Gastroesophageal sphincter (tissue), 4 donors: ENCODE results near the gene AP2A2. TPM values are rescaled to one million over a fixed set of nuclear protein-coding genes. Genes with fewer than 3 reads are reported as not detected.

Experiments used
- ATAC-seq: fragments of 150-250 bp; one replicate; pipeline ENCODE4 v1.9.1; 2016; ENCODE audit warnings: mild to moderate bottlenecking, moderate library complexity
- H3K27ac ChIP-seq, 4 donors: fragments of 200-600 bp; sonication (generic) in 3 of 4; 1 replicate in 3 of 4; 2 replicates in 1 of 4; pipeline ENCODE4 v1.5.1; 2016 to 2019
- H3K27me3 ChIP-seq: fragments of 200-600 bp; sonication (generic); one replicate; pipeline ENCODE4 v1.5.1; 2019
- H3K36me3 ChIP-seq, 2 donors: fragments of 200-600 bp; sonication (generic); one replicate each; pipeline ENCODE4 v1.5.1; 2019; ENCODE audit warnings: control low read depth in 1 of 2
- H3K4me1 ChIP-seq, 3 donors: fragments of 200-600 bp; sonication (generic); 1 replicate in 2 of 3; 2 replicates in 1 of 3; pipeline ENCODE4 v1.5.1; 2016 to 2019; ENCODE audit warnings: control low read depth in 2 of 3
- H3K4me3 ChIP-seq, 2 donors: fragments of 200-600 bp; sonication (generic); one replicate each; pipeline ENCODE4 v1.5.1; 2019; ENCODE audit warnings: mild to moderate bottlenecking in 1 of 2, moderate library complexity in 1 of 2
- H3K9me3 ChIP-seq, 3 donors: fragments of 200-600 bp; sonication (generic); one replicate each; pipeline ENCODE4 v1.5.1; 2017 to 2019; ENCODE audit warnings: control low read depth in 2 of 3
- CTCF ChIP-seq, 4 experiments: fragments of 200-600 bp in 2 of 4; fragments of 450-650 bp in 2 of 4; sonication (generic) in 1 of 4; IDR thresholded peaks; one replicate each; pipeline ENCODE4 v1.5.1; 2017 to 2019; ENCODE audit warnings: antibody characterized with exemption in 4 of 4, mild to moderate bottlenecking in 2 of 4, moderate library complexity in 2 of 4
- EP300 ChIP-seq: sonication (generic); formaldehyde crosslinking; IDR thresholded peaks from one replicate; pipeline ENCODE4 v1.6.1; 2017; ENCODE audit warnings: antibody characterized with exemption, mild to moderate bottlenecking
- POLR2A ChIP-seq, 2 donors: fragments of 450-650 bp; IDR thresholded peaks; one replicate each; pipeline ENCODE4 v1.6.1; 2017; ENCODE audit warnings: antibody characterized with exemption in 2 of 2, mild to moderate bottlenecking in 2 of 2, moderate library complexity in 1 of 2
- POLR2AphosphoS5 ChIP-seq: sonication (generic); formaldehyde crosslinking; IDR thresholded peaks from one replicate; pipeline ENCODE4 v1.6.1; 2017; ENCODE audit warnings: antibody characterized with exemption
- WGBS, 2 donors: methylation state at CpG; one replicate each; pipeline ENCODE4 v1.1.5; 2018; ENCODE audit warnings: low coverage in 1 of 2; 5-methylcytosine and 5-hydroxymethylcytosine counted together
- total RNA-seq, 4 donors: library from RNA; depleted of rRNA; stranded (reverse); fragments of >200 nt; gene quantifications; one replicate each; pipeline ENCODE4 v1.1.0, GENCODE V29; 2016

AP2A2 gene
- total RNA-seq, 4 donors from 2014 or later: 47.9 to 88.5 (median 61.6) TPM

GRCh38 chr11:1039481-1040427 lies 114.1 kb downstream of the AP2A2 start:
- Histone ChIP-seq H3K27ac (no peak overlapping the region), H3K36me3 (no peaks in the 10 kb centered on the region)

GRCh38 chr11:1040428-1041148 lies 114.9 kb downstream of the AP2A2 start:
- TF ChIP-seq EP300 (no peak), POLR2AphosphoS5 (no peak), POLR2A (IDR thresholded peaks at IDR 0.05) (no peak), CTCF (IDR thresholded peaks at IDR 0.05) (no peak)
- Histone ChIP-seq H3K36me3 (no peaks in the 10 kb centered on the region), H3K9me3 (no peaks in the 10 kb centered on the region), H3K4me3 (no peak overlapping the region), H3K27me3 (peaks cover 78% of the 10 kb centered on the region), H3K4me1 (no peaks in the 10 kb centered on the region), H3K27ac (no peak overlapping the region)
- 58 to 83% methylated on average over 2 to 7 of the region's 16 CpGs for WGBS, 2 donors
- ATAC-seq: no peak

More at GRCh38 chr11:1039481-1040427, 114.1 kb downstream of the AP2A2 start:
- 63 to 75% methylated on average over 4 of the region's 32 CpGs for WGBS, 2 donors
- ATAC-seq: no peak
- H3K9me3 ChIP-seq: no peaks in the 10 kb centered on the region
- TF ChIP-seq POLR2A (IDR thresholded peaks at IDR 0.05) (no peak), POLR2AphosphoS5 (no peak)
- no peak overlapping the region for H3K4me3 ChIP-seq
- H3K4me1 ChIP-seq: no peaks in the 10 kb centered on the region
- H3K27me3 ChIP-seq: peaks cover 86% of the 10 kb centered on the region

GRCh38 chr11:1041149-1041467 lies 115.4 kb downstream of the AP2A2 start:
- ATAC-seq: no peak
- peaks cover 73% of the 10 kb centered on the region for H3K27me3 ChIP-seq
- no CpG with 5 or more reads among the region's 8 CpGs for WGBS, 2 donors

GRCh38 chr11:1041471-1041870 lies 115.8 kb downstream of the AP2A2 start:
- Histone ChIP-seq H3K4me1 (no peaks in the 10 kb centered on the region), H3K36me3 (no peaks in the 10 kb centered on the region), H3K9me3 (no peaks in the 10 kb centered on the region), H3K27me3 (peaks cover 69% of the 10 kb centered on the region), H3K27ac (no peak overlapping the region), H3K4me3 (no peak overlapping the region)
- TF ChIP-seq POLR2AphosphoS5 (no peak), EP300 (no peak), CTCF (IDR thresholded peaks at IDR 0.05) (no peak), POLR2A (IDR thresholded peaks at IDR 0.05) (no peak)
- WGBS, 2 donors: no CpG with 5 or more reads among the region's 9 CpGs
- ATAC-seq: no peak

More at GRCh38 chr11:1041149-1041467, 115.4 kb downstream of the AP2A2 start:
- no peak overlapping the region for H3K27ac ChIP-seq
- no peaks in the 10 kb centered on the region for H3K36me3 ChIP-seq
- no peaks in the 10 kb centered on the region for H3K4me1 ChIP-seq
- H3K9me3 ChIP-seq: no peaks in the 10 kb centered on the region
- TF ChIP-seq CTCF (IDR thresholded peaks at IDR 0.05) (no peak), POLR2AphosphoS5 (no peak), POLR2A (IDR thresholded peaks at IDR 0.05) (no peak), EP300 (no peak)
- H3K4me3 ChIP-seq: no peak overlapping the region

GRCh38 chr11:1041936-1042608 lies 116.4 kb downstream of the AP2A2 start:
- 19% methylated on average over 3 of the region's 18 CpGs; no CpG with 5 or more reads in 1 of the 2 donors for WGBS, 2 donors
- TF ChIP-seq POLR2A (IDR thresholded peaks at IDR 0.05): no peak
- TF ChIP-seq POLR2AphosphoS5: no peak
- no peak for TF ChIP-seq CTCF (IDR thresholded peaks at IDR 0.05)
- TF ChIP-seq EP300: no peak
- no peak overlapping the region for H3K4me3 ChIP-seq
- H3K9me3 ChIP-seq: no peaks in the 10 kb centered on the region
- ATAC-seq: no peak
- no peaks in the 10 kb centered on the region for H3K4me1 ChIP-seq
- H3K27me3 ChIP-seq: peaks cover 63% of the 10 kb centered on the region
- no peak overlapping the region for H3K27ac ChIP-seq
- H3K36me3 ChIP-seq: no peaks in the 10 kb centered on the region
